Measurements from ENCODE around the gene NR2C2. TPM values are rescaled to one million over a fixed set of nuclear protein-coding genes. Genes with fewer than 3 reads are reported as not detected.

The NR2C2 gene
- total RNA-seq, 1 experiment from 2014 or later, result 50.8 TPM

DNA sequence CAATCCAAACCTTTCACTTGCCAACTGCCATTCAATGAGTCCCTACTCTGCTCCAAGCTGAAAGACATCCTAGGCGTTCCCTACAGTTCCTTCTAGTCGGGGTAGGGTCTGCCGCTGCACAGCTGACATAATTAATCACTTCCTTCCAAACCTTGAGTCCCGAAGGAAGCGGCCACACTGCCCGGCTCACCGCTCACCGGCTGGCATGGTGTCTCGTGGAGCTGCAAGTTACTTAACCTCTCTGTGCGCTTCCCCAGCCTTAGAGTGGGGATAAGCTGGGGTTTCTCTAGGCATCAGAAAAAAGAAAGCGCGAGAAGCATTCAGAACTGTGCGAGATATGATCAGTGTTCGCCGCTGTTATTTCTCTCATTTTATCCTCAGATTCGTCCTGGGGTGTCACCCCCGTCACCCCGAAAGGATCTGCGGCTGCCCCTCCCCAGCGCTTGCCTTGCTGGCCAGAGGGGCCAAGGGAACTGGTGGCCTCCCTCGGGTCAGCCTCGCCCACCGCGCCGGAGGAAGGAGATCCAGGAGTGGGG is 117.0 kb downstream of the NR2C2 start (continued):
- TF ChIP-seq, protein P1, sequence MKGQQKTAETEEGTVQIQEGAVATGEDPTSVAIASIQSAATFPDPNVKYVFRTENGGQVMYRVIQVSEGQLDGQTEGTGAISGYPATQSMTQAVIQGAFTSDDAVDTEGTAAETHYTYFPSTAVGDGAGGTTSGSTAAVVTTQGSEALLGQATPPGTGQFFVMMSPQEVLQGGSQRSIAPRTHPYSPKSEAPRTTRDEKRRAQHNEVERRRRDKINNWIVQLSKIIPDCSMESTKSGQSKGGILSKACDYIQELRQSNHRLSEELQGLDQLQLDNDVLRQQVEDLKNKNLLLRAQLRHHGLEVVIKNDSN (CRISPR knock-in tag; IDR thresholded peaks at IDR 0.05), result no peak
- TF ChIP-seq GRHL2 (CRISPR knock-in tag; IDR thresholded peaks at IDR 0.05; ENCODE audit: insufficient replicate concordance, severe bottlenecking) (no peak), JAZF1 (CRISPR knock-in tag; IDR thresholded peaks at IDR 0.05) (no peak), ZNF317 (CRISPR knock-in tag; IDR thresholded peaks at IDR 0.05; ENCODE audit: borderline replicate concordance, low read depth) (no peak), SMAD3 (CRISPR knock-in tag; IDR thresholded peaks at IDR 0.05; ENCODE audit: borderline replicate concordance) (no peak), FOXP1 (CRISPR knock-in tag; IDR thresholded peaks at IDR 0.05; ENCODE audit: borderline replicate concordance) (no peak), NR3C1 (CRISPR knock-in tag; conservative IDR thresholded peaks at IDR 0.05; ENCODE audit: low read depth) (no peak), ZNF671 (CRISPR knock-in tag; IDR thresholded peaks at IDR 0.05) (no peak), IRF2 (CRISPR knock-in tag; IDR thresholded peaks at IDR 0.05; ENCODE audit: borderline replicate concordance, low read depth) (no peak), MXD4 (CRISPR knock-in tag; IDR thresholded peaks at IDR 0.05; ENCODE audit: borderline replicate concordance) (no peak)
- TF ChIP-seq, protein P2, sequence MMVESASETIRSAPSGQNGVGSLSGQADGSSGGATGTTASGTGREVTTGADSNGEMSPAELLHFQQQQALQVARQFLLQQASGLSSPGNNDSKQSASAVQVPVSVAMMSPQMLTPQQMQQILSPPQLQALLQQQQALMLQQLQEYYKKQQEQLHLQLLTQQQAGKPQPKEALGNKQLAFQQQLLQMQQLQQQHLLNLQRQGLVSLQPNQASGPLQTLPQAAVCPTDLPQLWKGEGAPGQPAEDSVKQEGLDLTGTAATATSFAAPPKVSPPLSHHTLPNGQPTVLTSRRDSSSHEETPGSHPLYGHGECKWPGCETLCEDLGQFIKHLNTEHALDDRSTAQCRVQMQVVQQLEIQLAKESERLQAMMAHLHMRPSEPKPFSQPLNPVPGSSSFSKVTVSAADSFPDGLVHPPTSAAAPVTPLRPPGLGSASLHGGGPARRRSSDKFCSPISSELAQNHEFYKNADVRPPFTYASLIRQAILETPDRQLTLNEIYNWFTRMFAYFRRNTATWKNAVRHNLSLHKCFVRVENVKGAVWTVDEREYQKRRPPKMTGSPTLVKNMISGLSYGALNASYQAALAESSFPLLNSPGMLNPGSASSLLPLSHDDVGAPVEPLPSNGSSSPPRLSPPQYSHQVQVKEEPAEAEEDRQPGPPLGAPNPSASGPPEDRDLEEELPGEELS (CRISPR knock-in tag; IDR thresholded peaks at IDR 0.05), result no peak
- TF ChIP-seq, protein P3, sequence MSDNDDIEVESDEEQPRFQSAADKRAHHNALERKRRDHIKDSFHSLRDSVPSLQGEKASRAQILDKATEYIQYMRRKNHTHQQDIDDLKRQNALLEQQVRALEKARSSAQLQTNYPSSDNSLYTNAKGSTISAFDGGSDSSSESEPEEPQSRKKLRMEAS (CRISPR knock-in tag; IDR thresholded peaks at IDR 0.05), result no peak

DNA sequence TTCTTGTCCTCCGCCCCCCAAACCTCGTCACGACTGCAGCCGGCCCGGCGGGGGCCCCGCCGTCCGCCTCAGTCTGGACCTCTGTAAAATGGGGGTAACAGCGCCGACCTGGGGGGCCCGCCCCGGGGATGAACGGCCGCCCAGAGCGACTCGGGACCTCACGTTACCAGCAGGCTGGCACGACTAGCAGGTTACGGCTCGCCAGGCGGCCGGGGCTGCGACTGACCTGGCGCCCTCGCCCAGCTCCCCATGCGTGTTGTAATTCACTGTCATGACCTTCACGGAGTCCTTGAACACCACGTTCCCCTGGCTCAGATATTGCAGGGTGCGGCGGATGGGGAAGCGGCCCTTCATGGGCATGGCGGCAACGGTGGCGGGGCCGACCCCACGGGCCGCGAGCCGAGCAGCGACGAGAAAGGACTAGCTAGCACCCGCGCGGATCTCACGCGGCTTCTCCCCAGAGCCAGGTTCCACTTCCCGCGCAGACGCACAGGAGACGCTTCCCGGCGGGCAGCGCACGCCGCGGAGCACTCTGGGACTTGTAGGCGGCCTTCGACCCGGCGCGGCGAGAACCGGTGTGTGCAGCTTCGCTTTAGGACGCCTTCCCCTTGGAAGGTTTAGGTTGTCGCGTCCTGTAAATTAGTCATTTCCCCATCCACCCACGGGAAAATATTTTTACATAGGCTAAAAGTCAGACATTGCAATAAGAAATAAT is 117.6 kb downstream of the NR2C2 start, which contains the start of gene MRPS25:
Gene MRPS25 (minus strand): TSS at position 481 of the 715 bp plus-strand sequence. CDS start 121 bp downstream, at position 360.
- POLR2A ChIA-PET, result interaction anchor here (0.6 to 1.7 kb wide), 5 partner anchors 12 to 413 kb away, joined by 3 to 6 read pairs (median 4); partner anchors contain the start of genes CCDC174 and SH3BP5
- peak within 1 kb of the TSS; percentile 95 for H3K4me3 Mint-ChIP-seq
- H3K36me3 Mint-ChIP-seq, result peaks cover 22% of the 10 kb centered on the region
- peaks cover 19% of the 10 kb centered on the region for H3K4me1 Mint-ChIP-seq
- H3K9me3 Mint-ChIP-seq, result no peaks in the 10 kb centered on the region
- H3K27ac Mint-ChIP-seq, result peak within 1 kb of the TSS; percentile 97
- peaks cover 2% of the 10 kb centered on the region; the same call in 1 of the 2 replicates for H3K27me3 Mint-ChIP-seq (ENCODE audit: low read depth)
- CTCF ChIA-PET, result interaction anchor here (0.9 to 2.6 kb wide), 5 partner anchors 14 to 284 kb away, joined by 3 to 15 read pairs (median 6); no protein-coding TSS in a partner anchor
- ATAC-seq (peak; percentile 94), DNase-seq (ENCODE audit: low spot score) (peak; percentile 87)
- TF ChIP-seq GABPB1 (CRISPR knock-in tag; IDR thresholded peaks at IDR 0.05) (peak; percentile 76), FOXP1 (CRISPR knock-in tag; IDR thresholded peaks at IDR 0.05; ENCODE audit: borderline replicate concordance) (peak; percentile 83; the same call in 1 of the 2 replicates), TEAD1 (CRISPR knock-in tag; IDR thresholded peaks at IDR 0.05) (peak; percentile 22; the same call in 1 of the 2 replicates), JAZF1 (CRISPR knock-in tag; IDR thresholded peaks at IDR 0.05) (no peak), TCF7 (CRISPR knock-in tag; IDR thresholded peaks at IDR 0.05; ENCODE audit: low read depth) (peak; percentile 72; the same call in 1 of the 2 replicates), ETV6 (CRISPR knock-in tag; IDR thresholded peaks at IDR 0.05) (peak; percentile 87), CREM (CRISPR knock-in tag; IDR thresholded peaks at IDR 0.05) (peak; percentile 56; the same call in 1 of the 2 replicates), SMAD3 (CRISPR knock-in tag; IDR thresholded peaks at IDR 0.05; ENCODE audit: borderline replicate concordance) (peak; percentile 71; the same call in 1 of the 2 replicates), ELF4 (CRISPR knock-in tag; IDR thresholded peaks at IDR 0.05; ENCODE audit: low read depth) (no peak)
- TF ChIP-seq, protein P4, sequence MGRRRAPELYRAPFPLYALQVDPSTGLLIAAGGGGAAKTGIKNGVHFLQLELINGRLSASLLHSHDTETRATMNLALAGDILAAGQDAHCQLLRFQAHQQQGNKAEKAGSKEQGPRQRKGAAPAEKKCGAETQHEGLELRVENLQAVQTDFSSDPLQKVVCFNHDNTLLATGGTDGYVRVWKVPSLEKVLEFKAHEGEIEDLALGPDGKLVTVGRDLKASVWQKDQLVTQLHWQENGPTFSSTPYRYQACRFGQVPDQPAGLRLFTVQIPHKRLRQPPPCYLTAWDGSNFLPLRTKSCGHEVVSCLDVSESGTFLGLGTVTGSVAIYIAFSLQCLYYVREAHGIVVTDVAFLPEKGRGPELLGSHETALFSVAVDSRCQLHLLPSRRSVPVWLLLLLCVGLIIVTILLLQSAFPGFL (CRISPR knock-in tag; IDR thresholded peaks at IDR 0.05; ENCODE audit: borderline replicate concordance), result no peak; the same call in 1 of the 2 replicates
- TF ChIP-seq, protein P3 (CRISPR knock-in tag; IDR thresholded peaks at IDR 0.05), result peak; percentile 92
- TF ChIP-seq, protein P5, sequence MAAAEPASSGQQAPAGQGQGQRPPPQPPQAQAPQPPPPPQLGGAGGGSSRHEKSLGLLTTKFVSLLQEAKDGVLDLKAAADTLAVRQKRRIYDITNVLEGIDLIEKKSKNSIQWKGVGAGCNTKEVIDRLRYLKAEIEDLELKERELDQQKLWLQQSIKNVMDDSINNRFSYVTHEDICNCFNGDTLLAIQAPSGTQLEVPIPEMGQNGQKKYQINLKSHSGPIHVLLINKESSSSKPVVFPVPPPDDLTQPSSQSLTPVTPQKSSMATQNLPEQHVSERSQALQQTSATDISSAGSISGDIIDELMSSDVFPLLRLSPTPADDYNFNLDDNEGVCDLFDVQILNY (CRISPR knock-in tag; IDR thresholded peaks at IDR 0.05), result peak; percentile 86; the same call in 1 of the 2 replicates
- TF ChIP-seq, protein P6, sequence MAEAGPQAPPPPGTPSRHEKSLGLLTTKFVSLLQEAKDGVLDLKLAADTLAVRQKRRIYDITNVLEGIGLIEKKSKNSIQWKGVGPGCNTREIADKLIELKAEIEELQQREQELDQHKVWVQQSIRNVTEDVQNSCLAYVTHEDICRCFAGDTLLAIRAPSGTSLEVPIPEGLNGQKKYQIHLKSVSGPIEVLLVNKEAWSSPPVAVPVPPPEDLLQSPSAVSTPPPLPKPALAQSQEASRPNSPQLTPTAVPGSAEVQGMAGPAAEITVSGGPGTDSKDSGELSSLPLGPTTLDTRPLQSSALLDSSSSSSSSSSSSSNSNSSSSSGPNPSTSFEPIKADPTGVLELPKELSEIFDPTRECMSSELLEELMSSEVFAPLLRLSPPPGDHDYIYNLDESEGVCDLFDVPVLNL (CRISPR knock-in tag; IDR thresholded peaks at IDR 0.05; ENCODE audit: borderline replicate concordance, low read depth), result no peak
- TF ChIP-seq, protein P7, sequence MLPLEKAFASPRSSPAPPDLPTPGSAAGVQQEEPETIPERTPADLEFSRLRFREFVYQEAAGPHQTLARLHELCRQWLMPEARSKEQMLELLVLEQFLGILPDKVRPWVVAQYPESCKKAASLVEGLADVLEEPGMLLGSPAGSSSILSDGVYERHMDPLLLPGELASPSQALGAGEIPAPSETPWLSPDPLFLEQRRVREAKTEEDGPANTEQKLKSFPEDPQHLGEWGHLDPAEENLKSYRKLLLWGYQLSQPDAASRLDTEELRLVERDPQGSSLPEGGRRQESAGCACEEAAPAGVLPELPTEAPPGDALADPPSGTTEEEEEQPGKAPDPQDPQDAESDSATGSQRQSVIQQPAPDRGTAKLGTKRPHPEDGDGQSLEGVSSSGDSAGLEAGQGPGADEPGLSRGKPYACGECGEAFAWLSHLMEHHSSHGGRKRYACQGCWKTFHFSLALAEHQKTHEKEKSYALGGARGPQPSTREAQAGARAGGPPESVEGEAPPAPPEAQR (CRISPR knock-in tag; IDR thresholded peaks at IDR 0.05), result no peak
- TF ChIP-seq, protein P2 (CRISPR knock-in tag; IDR thresholded peaks at IDR 0.05), result peak; percentile 81
